Hematopoietic multipotent progenitor cell treated with erythropoietin and hydrocortisone succinate and interleukin-3 and kit ligand, for 17 days (in vitro differentiated cells): Measurements from ENCODE around the gene CD14.
"Not testable (repeated sequence)": the region's sequence is repeated elsewhere in the genome, so short reads cannot be mapped to it uniquely, and the experiment has no call there.

Experiments used
- DNase-seq: peaks from one replicate; pipeline ENCODE4 v3.0.0-alpha.2; 2015; ENCODE audit warnings: low spot score

CD14 gene

DNA sequence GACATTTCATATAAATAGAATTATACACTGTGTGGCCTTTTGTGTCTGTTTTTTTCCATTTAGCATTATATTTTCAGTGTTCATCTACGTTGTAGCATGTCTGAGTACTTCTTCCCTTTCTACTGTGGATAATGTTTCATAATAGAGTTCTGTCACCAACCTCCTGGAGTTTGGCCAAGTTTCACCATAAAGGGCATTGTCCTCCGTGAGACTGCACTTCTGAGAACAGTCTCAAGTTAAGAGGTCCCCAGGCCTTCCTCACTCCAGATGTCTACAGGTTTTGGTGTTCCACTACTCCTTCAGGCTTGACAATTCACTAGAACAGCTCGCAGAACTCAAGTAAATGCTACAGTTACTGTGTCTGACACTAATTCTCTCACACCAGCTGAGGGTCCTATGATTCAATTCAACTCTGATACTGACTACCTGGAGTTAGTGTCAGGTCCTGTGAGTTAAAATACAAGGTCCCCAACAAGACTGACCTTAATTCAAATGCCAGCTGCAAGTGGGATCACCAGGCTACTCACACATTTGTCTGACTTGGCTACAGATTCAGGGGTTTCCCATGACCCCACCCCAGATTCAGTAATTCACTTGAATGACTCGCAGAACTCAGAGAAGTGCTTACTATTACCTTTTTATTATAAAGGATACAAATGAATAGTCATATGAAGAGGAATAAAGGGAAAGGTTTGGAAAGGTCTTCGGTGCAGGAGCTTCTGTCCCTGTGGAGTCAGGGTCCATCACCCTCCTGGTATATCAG is 37.3 kb downstream of the CD14 start:
- no peak for DNase-seq

DNA sequence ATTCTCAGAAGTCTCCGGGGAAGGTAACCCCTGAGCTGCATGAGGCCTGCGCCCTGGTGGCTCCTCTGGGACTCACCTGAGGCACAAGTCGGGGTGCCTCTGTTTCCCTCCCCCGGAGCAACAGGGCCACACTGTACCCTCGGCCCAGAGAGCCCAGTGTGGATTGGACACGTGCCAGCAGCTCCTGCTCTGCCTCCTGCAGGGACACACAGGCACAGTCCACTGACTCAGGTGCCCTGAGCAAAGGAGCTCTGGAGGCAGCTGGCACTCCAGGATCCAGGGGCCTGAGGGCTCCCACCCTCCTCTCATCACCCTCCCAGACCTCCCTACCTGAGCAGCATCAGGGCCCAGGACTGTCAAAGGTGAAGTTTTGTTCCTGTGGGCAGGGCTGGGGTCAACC is 38.8 kb downstream of the CD14 start:
- no peak for DNase-seq

DNA sequence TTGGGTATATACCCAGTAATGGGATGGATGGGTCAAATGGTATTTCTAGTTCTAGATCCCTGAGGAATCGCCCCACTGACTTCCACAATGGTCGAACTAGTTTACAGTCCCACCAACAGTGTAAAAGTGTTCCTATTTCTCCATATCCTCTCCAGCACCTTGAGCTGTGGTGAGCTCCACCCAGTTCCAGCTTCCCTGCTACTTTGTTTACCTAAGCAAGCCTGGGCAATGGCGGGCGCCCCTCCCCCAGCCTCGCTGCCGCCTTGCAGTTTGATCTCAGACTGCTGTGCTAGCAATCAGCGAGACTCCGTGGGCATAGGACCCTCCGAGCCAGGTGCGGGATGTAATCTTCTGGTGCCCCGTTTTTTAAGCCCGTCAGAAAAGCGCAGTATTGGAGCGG is 39.9 kb downstream of the CD14 start:
- not testable (repeated sequence) for DNase-seq

DNA sequence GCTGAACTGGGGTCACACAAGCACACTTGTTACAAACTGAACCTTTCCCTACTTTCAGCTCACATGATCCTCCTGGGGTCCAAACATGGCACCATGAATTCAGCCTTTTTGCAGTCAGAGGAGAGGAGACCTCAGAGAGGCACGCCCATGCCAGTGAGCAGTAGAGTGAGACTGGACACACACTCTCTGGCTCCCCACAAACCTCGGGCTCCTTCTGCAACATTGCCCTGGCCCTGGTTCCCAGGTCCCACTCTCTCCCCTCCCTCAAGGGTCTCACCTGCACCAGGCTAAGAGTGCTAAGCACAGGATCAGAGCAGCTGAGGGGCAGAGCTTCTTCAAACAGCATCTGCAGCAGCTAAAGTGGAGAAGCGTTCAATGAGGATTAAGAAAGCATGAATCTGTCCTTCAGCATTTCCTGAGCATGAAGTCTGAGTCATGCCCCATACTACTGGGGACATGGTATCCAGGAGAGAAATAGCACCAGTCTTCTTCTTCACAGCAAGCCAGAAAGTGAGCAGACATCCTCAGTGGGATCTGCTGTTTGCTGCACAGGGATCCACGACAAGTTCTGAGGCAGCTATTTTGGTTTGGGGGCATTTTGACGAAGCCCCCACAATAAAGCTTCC is 41.1 kb downstream of the CD14 start:
- DNase-seq, result no peak

DNA sequence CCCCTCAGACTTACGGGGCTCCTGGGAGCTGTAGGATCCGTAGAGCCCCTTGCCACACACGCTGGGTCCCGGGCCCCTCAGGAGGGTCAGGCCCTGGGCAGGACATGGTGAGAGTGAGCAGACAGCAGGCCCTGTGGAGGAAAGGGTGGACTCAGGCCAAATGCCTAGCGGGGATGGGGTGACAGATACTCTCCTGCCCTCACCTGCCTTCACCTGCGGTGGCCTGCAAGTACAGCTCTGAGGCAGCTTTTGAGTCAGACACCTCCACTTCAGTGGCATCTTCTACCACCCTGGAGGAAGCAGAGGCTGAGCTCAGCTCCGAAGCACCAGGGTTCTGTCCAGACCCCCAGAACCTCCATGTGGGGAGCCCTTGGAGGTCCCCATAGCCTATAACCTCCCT is 42.1 kb downstream of the CD14 start:
- no peak for DNase-seq

DNA sequence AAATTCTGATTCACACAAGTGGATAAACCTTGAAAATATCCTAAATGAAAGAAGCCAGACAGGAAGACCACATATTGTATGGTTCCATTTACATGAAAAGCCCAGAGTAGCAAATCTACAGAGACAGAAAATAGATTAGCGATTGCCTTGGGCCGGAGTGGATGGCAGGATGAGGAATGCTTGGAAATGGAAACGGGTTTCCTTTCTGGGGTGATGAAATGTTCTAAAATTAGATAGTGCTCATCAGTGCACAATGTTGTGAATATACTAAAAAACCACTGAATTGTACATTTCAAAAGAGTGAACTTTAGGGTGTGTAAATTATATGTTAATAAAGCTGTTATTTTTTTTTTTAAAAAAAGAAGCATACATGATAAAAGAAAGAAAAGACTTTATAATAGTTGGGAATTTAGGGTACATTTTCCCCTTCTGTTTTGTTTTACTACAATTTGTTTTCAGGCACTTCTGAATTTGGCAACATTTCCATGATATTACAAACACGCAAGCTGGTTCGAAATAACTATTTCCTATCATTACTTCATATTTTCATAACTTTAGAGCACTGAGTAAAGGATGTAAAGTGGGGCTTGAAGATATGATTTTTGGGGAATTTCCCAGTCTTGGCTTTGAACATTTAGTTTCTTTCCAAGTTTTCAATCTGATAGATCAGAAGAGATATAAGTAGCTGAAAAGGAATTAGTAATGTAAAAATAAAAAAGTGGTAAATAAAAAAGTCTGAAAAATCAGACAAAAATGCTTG is 44.5 kb downstream of the CD14 start:
- no peak for DNase-seq

DNA sequence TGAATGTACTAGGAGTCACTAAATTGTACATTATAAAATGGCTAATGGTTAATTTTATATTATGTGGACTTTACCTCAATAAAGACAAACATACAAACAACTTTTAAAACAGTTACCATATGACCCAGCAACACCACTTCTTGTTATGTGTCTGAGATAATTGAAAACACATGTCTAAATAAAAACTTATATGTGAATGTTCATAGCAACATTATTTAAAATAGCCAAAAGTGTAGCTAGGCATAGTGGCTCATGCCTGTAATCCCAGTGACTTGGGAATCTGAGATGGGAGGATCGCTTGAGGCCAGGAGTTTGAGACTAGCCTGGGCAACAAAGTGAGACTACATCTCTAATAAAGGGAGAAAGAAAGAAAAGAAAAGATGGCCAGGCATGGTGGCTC is 45.5 kb downstream of the CD14 start:
- DNase-seq, result no peak
